ENCODE data around the gene TRAPPC2.
A peak's percentile ranks its signal among the peaks of the same experiment; 100 is the strongest.
"Not testable (repeated sequence)": the region's sequence is repeated elsewhere in the genome, so short reads cannot be mapped to it uniquely, and the experiment has no call there.

The TRAPPC2 gene

DNA sequence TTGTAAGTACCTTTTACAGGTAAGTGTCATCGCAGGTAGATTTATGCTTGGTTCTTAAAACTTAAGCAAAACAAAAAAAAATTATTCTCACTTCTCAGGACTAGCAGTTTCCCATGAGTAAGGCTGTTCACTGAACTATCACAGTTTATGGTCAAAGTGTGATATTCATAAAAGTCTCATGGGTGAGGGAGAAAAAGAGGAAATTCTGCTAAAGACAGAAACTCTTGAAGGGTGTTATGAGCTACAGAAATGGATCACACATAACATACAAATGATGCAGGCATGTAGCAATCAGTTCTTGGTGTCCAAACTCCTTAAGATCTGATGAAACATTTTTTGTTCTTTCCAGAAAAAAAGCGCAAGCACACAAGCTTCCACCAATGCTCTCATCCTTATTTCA is 37.0 kb downstream of the TRAPPC2 start:
- DNase-seq, result peak in 1 of 5 experiments; percentile 29

DNA sequence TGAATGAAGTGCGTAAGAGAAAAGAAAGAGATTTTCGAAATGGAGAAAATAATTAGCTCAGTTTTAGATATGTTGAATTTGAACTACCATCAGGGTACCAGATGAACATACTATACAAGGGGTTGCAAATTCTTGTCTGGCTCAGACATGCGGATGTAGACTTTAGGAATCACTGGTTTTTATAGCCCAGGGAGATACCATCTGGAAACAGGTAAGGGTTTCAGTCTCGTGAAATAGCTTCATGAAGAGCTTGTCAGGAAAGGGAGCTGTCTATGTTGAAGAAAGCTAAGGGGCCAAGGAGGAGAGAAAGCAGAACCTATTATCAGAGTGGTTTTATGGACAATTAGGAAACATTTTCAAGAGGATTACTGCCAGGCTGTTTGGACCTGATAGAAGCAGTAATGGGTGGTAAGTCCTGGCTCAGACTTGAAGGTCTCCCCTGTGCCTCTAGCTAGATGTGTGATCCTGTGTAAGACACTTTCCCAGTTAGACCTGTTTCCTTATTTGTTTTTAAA is 38.8 kb downstream of the TRAPPC2 start:
- DNase-seq, result no peak

DNA sequence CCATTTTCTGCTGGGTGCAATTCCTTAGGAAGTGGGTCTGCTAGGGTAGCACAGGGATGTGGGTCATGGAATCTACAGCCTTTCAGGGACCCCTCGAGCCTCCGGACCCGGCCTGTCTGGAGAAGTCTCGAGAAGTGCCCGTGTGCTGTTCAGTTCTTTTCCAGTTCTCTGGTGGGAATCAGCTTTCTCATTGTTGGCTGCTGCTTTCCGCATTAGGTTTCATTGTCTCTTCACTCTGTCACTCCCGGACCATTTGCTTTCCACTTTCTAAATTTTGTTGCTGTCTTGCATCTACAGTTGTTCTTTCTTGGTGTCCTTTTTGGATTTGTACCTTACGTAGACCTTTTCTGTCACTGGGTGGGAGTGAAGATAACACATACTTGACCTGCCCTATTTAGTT is 39.4 kb downstream of the TRAPPC2 start:
- DNase-seq, result no peak

DNA sequence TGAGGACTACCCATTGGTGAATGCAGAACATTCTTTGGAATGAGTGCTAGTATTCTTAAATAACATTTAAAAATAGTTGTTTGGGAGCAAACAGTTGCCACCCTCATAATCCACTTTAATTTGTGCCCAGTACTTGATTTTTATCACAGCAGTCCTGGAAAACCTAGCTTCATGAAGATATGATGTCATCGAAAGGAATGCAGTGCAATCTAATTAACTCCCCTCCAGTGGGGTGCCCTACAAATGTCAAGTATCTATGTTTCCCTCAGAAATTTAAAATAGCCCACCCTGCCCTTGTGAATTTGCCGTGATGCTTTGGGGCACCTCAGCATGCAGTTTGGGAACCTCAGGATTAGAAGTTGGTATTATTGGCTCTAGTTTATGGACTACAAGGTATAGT is 40.1 kb downstream of the TRAPPC2 start:
- DNase-seq, result no peak

DNA sequence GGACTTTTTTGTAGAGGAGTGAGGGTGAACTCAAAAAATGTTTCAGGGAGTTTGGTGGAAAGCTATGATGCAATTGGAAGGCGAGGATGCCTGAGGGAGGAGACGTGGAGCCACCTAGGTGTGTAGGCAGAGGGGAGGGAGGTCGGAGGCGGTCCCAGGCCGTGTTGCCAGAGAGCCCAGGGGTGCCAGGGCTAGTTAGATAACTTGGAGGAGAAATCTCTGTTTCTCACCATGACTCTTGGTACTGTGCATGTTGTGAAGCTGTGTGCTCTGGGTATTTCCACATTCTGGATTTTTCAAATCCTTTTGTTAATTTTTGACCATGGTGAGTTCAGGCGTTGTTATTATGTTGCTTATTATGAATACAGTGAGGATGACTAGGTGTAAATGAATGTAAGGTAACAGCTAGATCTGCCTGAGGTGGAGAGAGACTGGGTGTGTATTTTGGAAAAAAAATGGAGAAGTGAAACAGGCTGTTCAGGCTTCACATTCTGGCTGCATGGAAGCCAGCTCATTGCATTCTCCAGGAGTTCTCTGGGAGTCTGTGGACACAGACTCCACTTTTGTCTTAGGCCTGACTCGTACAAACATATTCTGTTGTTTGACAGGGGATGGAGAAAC is 41.0 kb downstream of the TRAPPC2 start:
- no peak for DNase-seq

DNA sequence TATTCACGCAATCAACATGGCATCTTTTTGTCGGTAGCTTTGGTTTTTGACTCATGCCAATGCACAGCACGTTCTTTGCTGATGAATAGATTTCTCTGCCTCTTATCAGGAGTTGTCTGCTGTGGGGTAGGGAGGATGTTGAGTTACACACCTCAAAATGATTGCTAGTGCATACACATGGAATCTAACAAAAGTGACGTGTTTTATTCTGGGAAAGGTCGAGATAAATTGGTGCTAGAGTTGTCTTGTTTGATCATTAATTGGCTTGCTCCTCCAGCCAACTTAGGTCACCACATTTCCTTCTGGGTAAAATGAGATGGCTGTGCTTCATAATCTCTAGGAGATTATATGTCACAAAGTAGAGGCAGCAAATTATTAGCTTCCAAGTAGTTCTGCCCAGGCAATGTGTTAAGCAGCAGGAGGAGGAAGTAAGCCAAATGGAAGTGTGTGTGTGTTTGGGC is 41.6 kb downstream of the TRAPPC2 start:
- peak in 1 of 5 experiments; percentile 19 for DNase-seq

DNA sequence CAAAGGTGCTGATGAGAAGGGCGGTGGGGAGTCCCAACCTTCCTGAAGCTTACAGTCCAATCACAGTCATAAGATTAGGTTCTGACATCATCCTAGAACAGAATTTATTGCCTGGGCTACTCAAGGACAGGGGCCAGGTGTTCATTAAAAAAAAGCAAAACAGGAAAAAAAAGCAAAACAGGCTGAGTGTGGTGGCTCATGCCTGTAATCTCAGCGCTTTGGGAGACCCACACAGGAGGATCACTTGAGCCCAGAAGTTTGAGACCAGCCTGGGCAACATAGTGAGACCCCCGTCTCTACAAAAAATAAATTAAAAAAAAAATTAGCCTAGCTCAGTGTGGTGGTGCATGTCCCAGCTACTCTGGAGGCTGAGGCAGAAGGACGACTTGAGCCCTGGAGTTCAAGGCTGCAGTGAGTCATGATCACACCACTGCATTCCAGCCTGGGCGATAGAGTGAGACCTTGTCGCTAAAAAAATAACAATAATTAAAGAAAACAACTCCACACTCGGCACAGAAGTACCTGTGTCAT is 42.5 kb downstream of the TRAPPC2 start:
- DNase-seq, result no peak

DNA sequence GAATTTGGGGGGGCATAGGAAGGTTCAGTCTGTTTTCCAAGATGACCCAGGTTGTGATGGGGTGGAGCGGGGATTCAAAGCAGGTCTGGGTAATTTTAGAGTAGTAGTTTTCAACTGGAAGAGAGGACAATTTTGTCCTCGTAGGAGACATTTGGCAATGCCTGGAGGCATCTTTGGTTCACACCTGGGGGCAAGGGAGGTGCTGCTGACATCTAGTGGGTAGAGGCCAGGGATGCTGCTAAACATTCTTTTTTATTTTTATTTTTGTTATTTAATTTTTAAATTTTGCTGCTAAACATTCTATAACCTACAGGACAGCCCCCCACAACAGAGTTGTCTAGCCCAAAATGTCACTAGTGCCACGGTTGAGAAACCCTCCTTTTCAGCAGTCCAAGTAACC is 43.6 kb downstream of the TRAPPC2 start:
- peak in 2 of 5 experiments; percentile 7 to 24 for DNase-seq

DNA sequence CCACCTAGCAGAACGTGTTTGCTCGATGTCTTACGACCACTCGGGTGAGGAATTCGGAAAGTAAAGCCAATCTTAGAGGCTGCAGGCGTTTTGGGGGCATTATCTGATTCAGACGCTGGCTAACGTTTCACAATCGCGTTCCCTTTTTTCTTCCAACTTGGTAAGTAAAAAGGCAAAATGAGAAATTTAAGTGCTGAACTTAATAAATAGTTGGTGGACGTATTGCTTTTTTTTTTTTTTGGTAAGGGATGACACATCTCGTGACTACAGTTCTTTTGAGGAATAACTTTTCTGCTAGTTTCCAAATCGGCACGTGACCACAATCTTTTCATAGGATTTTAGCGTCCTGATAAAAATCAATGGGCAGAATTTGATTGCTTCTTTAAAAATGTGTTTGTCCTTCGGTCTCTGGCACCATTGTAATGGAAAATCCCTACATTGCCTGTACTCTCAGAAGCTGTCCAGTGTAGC is 44.6 kb downstream of the TRAPPC2 start:
- no peak for DNase-seq

DNA sequence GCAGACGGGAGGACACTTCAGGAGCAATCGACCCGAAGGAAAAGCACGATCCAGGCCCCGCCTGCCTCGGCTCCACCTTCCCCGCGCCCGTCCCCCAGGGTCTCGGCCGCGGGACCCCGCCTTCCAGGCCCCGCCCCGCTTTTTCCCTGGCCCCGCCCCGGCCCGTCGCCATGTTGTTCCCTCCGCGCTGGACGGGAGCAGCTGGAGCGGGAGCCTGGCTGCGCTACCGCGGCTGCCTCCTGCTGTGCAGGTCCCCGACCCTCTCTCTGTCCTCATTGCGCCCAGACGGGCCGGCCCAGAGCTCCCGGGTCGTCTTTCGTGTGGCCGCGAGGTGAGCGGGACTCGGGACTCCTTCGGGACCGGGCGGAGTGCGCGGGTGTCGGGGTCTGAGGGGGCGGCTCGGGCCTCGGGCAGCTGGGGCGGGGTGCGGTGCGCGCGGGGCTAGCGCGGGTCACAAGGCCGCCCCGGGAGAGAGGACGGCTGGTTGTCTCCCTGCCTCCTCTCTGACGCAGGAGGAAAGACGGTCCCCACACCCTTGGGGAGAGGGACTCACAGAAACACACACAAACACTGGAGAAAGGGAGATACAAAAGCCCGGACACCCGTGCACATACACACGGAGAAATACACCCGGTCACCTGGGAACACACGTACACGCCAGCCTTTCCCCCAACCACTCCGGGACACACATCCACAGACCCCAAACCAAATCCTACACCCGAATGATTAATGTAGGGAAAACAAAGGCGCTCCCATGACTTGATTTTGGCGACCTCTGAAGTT is 45.3 kb downstream of the TRAPPC2 start, which contains the start of gene RAB9A:
RAB9A (plus strand) TSS at position 171 of the 783 bp plus-strand sequence. CDS start 19,619 bp downstream, outside the sequence.
- DNase-seq, result peak; percentile 68 to 79 (median 74)

DNA sequence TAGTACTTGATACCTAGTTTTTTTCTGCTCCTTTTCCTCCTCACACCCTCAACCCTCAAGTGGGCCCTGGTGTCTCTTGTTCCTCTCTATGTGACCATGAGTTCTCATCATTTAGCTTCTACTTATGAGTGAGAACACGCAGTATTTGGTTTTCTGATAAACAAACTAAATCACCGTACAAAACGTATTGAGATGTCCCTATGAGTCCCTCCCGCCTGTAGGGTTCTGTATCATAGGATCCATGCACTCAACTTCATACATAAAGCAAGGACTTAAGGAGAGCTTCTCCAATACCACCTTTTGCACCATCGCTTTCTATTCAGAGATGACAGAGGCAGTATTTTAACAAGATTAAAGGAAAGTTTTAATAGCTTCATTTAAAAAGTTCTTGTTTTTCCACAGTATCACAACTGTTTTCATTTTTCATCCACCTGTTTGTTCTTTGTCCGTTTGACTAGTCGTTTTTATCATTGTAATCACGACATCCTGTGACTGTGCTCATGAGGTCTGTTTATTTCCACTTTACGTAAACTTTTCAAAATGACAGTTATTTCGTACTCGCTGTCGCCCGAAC is 45.9 kb downstream of the TRAPPC2 start:
- DNase-seq, result peak in 1 of 5 experiments; percentile 26

DNA sequence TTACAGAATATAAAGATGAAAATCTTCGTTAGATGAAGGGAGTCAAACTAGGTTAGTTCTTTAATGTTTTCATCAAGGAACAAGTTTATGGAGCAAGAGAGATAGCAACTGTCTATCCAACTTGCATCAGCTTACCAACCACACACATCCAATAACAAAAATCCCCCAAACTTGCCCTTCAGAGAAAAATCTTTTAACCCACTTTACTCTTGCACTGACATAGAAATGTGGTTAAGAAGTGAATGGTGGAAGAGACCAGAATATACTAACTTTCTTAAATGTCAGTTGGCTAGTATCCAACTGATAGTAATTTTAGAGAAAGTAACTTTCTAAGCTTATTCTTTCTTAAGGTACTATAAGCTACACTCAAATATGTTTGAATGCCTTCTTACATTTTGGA is 47.2 kb downstream of the TRAPPC2 start:
- no peak for DNase-seq

DNA sequence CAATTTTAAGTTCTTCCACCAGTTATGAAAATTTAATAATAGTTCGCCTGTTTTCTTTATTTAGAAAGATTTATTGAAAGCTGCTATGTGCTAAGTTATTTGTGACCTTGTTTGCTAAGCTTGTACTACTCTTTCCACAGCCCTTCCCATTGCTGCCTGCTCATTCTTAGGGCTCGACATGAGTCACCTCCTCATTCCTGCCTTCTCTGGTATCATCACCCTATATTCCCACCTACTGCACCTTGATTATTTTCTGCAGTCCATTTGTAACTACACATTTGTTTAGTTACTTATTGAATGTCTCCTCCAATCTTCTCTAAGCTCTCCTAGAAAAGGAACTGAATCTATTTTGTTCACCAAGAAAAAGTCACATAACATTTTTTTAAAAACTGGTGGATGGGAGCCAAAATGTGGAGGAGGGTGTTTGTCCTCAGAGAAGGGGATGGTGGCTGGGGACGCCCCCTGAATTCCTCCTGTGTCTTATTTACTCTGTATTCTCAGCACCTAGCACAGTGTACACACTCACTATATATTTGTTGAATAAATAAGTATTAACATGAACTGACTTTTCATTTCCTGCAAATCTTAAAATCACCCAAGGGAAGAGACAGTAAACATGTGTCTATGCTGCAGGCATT is 49.2 kb downstream of the TRAPPC2 start:
- no peak for DNase-seq

DNA sequence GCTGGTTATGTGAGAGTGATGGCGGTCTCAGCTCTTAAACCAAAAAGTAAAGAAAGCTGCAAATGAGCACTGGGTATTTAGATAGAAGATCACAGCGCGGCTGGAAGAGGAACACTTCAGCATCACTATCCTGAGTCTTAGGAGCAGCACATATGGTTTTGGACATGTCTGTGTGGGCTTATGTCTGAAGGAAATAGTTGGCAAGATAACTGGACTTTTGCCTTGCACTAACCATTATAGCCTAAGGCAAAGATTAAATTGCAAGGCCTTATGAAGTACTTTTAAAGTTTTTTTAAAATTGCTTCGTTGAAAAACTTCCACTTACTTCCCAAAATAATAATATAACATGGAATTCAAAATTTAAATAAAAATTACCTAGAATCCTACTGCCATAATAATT is 50.1 kb downstream of the TRAPPC2 start:
- no peak for DNase-seq

DNA sequence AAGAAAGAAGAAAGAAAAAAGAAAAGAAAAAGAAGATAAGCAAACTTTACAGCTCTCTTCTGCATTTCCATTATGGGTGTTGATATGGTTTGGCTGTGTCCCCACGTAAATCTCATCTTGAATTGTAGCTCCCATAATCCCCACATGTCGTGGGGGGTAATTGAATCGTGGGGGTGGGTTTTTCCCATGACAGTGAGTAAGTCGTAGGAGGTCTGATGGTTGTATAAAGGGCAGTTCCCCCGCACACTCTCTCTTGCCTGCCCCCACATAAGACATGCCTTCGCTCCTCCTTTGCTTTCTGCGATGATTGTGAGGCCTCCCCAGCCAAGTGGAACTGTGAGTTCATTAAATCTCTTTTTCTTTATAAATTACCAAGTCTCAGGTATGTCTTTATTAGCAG is 52.8 kb downstream of the TRAPPC2 start:
- no peak for DNase-seq

DNA sequence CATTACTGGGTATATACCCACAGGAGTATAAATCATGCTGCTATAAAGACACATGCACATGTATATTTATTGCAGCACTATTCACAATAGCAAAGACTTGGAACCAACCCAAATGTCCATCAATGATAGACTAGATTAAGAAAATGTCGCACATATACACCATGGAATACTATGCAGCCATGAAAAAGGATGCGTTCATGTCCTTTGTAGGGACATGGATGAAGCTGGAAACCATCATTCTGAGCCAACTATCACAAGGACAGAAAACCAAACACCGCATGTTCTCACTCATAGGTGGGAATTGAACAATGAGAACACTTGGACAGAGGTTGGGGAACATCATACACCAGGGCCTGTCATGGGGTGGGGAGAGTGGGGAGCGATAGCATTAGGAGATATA is 54.7 kb downstream of the TRAPPC2 start:
- DNase-seq, result not testable (repeated sequence)

DNA sequence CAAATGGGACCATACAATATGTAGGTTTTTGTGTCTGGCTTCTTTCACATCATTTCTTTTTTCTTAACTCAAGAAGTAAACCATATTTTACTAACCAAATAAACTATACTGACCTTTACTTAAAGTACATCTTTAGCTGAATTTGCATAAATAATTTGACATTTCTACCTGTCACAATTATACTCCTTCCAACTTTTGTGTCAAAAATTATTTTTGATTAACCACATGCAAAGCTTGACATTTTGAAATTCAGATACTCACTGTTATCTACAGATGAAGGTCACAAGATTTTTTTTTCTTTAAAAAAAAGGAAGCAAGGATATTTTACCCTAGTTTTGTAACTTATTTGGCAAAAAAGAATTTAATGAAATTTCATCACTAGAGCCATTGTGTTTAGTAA is 57.5 kb downstream of the TRAPPC2 start:
- no peak for DNase-seq

DNA sequence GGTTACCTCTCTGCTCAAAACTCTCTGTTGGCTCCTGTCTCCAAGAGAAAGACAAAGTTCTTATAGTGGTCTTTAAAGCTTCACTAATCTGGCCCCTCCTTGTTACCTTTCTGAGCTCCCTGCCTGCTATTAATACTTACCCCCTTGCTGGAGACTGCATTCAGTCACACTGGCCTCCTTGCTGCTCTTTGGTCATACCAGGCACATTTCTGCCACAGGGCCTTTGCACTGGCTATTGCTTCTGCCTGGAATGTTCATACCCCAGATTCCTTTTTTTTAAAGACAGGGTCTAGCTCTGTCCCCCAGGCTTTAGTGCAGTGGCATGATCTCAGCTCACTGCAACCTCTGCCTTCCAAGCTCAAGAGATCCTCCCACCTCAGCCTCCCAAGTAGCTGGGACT is 61.4 kb downstream of the TRAPPC2 start:
- no peak for DNase-seq

DNA sequence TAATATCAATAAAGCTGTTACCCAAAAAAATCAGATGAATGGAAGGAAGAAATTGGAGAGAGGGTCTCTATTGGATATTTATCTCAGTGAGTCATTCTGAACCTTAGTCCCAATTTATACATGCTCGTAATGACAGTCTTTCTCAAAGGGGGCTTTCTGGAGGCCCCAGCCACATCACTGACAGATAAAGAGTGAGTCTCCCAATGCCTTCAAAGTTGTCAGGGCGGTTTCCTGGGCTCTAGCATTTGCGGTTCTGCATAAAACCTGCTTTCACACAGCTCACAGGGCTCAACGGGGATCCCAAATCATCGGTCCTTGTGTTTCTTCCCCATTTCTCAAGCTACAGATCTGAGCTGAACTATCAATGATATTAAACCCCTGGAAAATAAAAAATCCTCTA is 64.2 kb downstream of the TRAPPC2 start:
- no peak for DNase-seq

DNA sequence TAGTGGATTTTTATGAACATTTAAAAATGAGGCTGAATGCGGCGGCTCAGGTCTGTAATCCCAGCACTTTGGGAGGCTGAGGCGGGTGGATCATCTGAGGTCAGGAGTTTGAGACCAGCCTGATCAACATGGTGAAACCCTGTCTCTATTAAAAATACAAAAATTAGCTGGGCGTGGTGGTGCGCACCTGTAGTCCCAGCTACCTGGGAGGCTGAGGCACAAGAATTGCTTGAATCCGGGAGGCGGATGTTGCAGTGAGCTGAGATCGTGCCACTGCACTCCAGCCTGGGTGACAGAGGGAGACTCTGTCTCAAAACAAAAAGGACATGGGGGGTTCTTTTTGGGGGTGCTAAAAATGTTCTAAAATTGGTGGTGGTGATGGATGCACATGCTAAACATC is 64.7 kb downstream of the TRAPPC2 start:
- DNase-seq, result not testable (repeated sequence)

DNA sequence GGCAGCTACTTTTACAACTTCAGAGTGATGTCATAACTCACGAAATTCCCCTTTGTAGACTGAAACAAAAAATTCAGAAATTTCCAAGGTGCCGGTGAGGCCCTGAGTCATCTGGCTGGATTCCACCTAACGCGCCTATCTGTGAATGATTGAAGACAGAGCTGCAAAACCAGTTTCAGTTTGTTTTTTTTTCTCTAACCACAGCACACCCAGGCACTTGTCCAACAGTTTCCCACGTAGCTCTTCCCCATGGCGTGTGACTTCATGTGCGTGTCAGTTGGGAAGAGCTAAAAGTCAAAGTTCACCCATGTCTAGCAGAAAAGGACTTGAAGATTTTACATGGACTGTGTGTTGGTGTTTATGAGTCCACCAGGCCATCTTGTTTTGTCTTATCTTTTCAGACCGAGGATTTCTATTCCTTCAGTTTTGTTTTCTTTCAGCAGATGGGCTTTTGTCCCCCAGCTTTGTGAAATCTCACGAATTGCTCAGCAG is 65.1 kb downstream of the TRAPPC2 start:
- DNase-seq, result peak in 3 of 5 experiments; percentile 32 to 67 (median 60)

DNA sequence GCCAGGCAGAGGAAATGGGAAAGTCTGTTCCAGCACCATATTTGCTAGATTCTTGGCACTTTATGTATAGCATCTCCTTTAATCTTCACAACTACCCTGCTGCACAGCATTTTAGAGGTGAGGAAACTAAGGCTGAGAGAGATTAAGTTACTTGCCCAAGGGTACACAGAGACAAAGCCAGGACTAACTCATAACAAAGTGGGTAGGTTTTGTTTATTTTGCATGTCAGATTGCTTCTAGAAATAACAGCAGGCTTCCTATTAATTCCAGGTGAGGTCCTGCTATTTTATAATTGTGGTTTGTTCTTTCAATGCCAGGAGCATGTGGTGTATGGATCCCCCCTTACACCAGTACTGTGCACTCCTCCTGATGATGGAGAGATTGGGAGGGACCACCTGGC is 66.5 kb downstream of the TRAPPC2 start:
- DNase-seq, result no peak
